ENCODE measurements around the gene FSIP2. TPM values are rescaled to one million over a fixed set of nuclear protein-coding genes. Genes with fewer than 3 reads are reported as not detected.

FSIP2 gene
- total and polyA plus RNA-seq, 2 of the 8 experiments (the other 6 are each of a cell fraction or from before 2014, with no cell fraction given) = 0.47 to 1.4 TPM

DNA sequence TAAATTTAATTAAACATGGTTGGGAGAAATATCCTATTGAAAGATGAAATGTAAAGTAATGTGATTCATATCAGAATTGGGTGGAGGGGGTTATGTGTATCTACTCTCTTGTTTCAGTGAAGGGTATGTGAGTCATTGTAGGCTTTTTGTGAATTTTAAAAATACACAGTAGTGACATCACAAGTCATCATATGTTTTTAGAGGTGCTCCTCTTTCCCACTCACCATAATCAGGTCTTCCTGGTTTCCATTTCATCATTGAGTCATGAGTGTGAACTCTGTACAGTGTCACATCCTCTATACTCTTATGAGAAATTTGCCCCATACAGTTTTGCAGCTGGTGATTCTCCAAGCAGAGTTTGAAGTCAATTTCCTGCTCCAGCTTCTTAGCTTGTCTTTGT lies 18.8 kb downstream of the FSIP2 start:
- no peak for FAIRE-seq
- Histone ChIP-seq H3K4me3 (ENCODE audit: extremely low read depth in 1 of 4, insufficient read depth in 2 of 4, low read depth in 3 of 4, low read length in 4 of 4) (no peak overlapping the region), H3K9me3 (ENCODE audit: insufficient read depth in 2 of 2, low read depth in 1 of 2, low read length in 1 of 2) (no peaks in the 10 kb centered on the region), H4K5ac (ENCODE audit: insufficient read length, low read depth, low read length) (no peak overlapping the region), H3K9ac (replicated peaks in 1 of 4; ENCODE audit: extremely low read depth in 1 of 4, low read depth in 3 of 4, low read length in 3 of 4) (no peak overlapping the region), H2BK20ac (ENCODE audit: low read length) (no peak overlapping the region), H3K27me3 (replicated peaks in 1 of 4; ENCODE audit: control insufficient read depth in 3 of 4, extremely low read depth in 1 of 4, insufficient read depth in 3 of 4, low read length in 3 of 4) (peaks cover 0 to 1% (median 0%) of the 10 kb centered on the region in 4 experiments; a peak in 1 of 7 replicates), H4K91ac (replicated peaks; ENCODE audit: insufficient read length, low read length) (no peak overlapping the region), H3K79me2 (ENCODE audit: control insufficient read depth in 1 of 2, insufficient read depth in 2 of 2, low read length in 2 of 2) (no peaks in the 10 kb centered on the region), H3K18ac (ENCODE audit: extremely low read depth, low read length) (no peak overlapping the region), H2AK5ac (ENCODE audit: low read depth, low read length) (no peak overlapping the region), H3K4me1 (replicated peaks in 1 of 4; ENCODE audit: control insufficient read depth in 3 of 4, insufficient read depth in 4 of 4, low read length in 3 of 4) (no peaks in the 10 kb centered on the region), H3K79me1 (ENCODE audit: low read depth, low read length) (no peaks in the 10 kb centered on the region), H3K14ac (ENCODE audit: insufficient read length) (no peak overlapping the region), H3K4ac (replicated peaks; ENCODE audit: insufficient read length, low read depth, low read length) (no peak overlapping the region), H2BK15ac (ENCODE audit: low read length) (no peak overlapping the region), H4K8ac (ENCODE audit: extremely low read depth, insufficient read depth, low read length) (no peak overlapping the region), H3K27ac (ENCODE audit: low read depth, low read length) (no peak overlapping the region), H2BK12ac (ENCODE audit: low read depth, low read length) (no peak overlapping the region), H3K36me3 (ENCODE audit: control insufficient read depth in 2 of 4, insufficient read depth in 4 of 4, low read length in 3 of 4) (no peaks in the 10 kb centered on the region), H3K23ac (ENCODE audit: insufficient read length) (no peak overlapping the region), H3K4me2 (ENCODE audit: insufficient read depth in 1 of 2, low read depth in 2 of 2, low read length in 2 of 2) (no peak overlapping the region), H4K20me1 (replicated peaks in 1 of 2; ENCODE audit: control insufficient read depth in 1 of 2, insufficient read depth in 2 of 2, low read length in 2 of 2) (no peaks in the 10 kb centered on the region), H2BK120ac (replicated peaks; ENCODE audit: low read depth, low read length) (no peak overlapping the region), H2BK5ac (ENCODE audit: low read depth, low read length) (no peak overlapping the region), H3K56ac (replicated peaks; ENCODE audit: insufficient read length, low read depth, low read length) (no peak overlapping the region), H2AFZ (ENCODE audit: low read length) (no peak overlapping the region), H3K23me2 (ENCODE audit: low read depth, low read length) (no peaks in the 10 kb centered on the region)
- CTCF ChIA-PET (ENCODE audit: partially characterized antibody) = interaction anchor here (0.7 to 1.4 kb wide), 2 partner anchors 18 to 54 kb away, joined by 3 to 8 read pairs; partner anchors contain the start of gene FSIP2
- no peak for TF ChIP-seq BRCA1 (IDR thresholded peaks at IDR 0.05; ENCODE audit: low read depth, low read length)
- TF ChIP-seq RBBP5 (IDR thresholded peaks at IDR 0.05; ENCODE audit: borderline replicate concordance, low read depth, low read length) = no peak
- no peak for TF ChIP-seq TAF1 (IDR thresholded peaks at IDR 0.05; ENCODE audit: low read depth, low read length)
- TF ChIP-seq TAF7 (optimal IDR thresholded peaks at IDR 0.05; ENCODE audit: borderline replicate concordance, low read depth, low read length) = no peak
- TF ChIP-seq RAD21 (IDR thresholded peaks at IDR 0.05 in 1 of 2, conservative IDR thresholded peaks at IDR 0.05 in 1 of 2; ENCODE audit: low read depth in 2 of 2, low read length in 2 of 2) = no peak
- TF ChIP-seq MAFK (IDR thresholded peaks at IDR 0.05; ENCODE audit: low read depth, low read length) = no peak
- no peak for TF ChIP-seq RNF2 (IDR thresholded peaks at IDR 0.05; ENCODE audit: borderline replicate concordance, low read depth, low read length, missing control alignments, poor library complexity, severe bottlenecking)
- TF ChIP-seq CHD1 (IDR thresholded peaks at IDR 0.05; ENCODE audit: low read depth, low read length) = no peak
- TF ChIP-seq EZH2 (IDR thresholded peaks at IDR 0.05; ENCODE audit: low read depth, low read length, severe bottlenecking) = no peak
- no peak for TF ChIP-seq TCF12 (IDR thresholded peaks at IDR 0.05; ENCODE audit: low read depth, low read length)
- no peak for TF ChIP-seq NANOG (IDR thresholded peaks at IDR 0.05; ENCODE audit: insufficient read depth, low read depth, low read length, poor library complexity, severe bottlenecking)
- no peak for TF ChIP-seq SIN3A (conservative IDR thresholded peaks at IDR 0.05 in 1 of 2, IDR thresholded peaks at IDR 0.05 in 1 of 2; ENCODE audit: low read depth in 1 of 2, low read length in 2 of 2)
- DNase-seq (ENCODE audit: low read depth in 1 of 2, low spot score in 2 of 2) = no peak
- POLR2A ChIA-PET (ENCODE audit: partially characterized antibody) = no interaction called here

Measured in H1 (cell line).